Ovary (tissue), 9 donors: ENCODE measurements around the gene MTM1. TPM values are rescaled to one million over a fixed set of nuclear protein-coding genes. Genes with fewer than 3 reads are reported as not detected.

Experiments
- DNase-seq, 5 donors: peaks; one replicate each; pipeline ENCODE4 v3.0.0-alpha.2; 2019 to 2020
- H3K27ac ChIP-seq, 2 donors: fragments of 200-600 bp; one replicate each; pipeline versions ENCODE4 v1.5.1 to v1.8.0; 2019 to 2022
- H3K27me3 ChIP-seq: fragments of 200-600 bp; one replicate; pipeline ENCODE4 v1.8.0; 2022
- H3K36me3 ChIP-seq: fragments of 200-600 bp; sonication (generic); one replicate; pipeline ENCODE4 v1.5.1; 2019
- H3K4me1 ChIP-seq: one replicate; pipeline ENCODE4 v1.8.1; 2013; ENCODE audit warnings: mild to moderate bottlenecking, moderate library complexity; ENCODE audit not compliant: insufficient read depth
- H3K4me3 ChIP-seq: fragments of 200-600 bp; sonication (generic); one replicate; pipeline ENCODE4 v1.5.1; 2017
- H3K9me3 ChIP-seq, 2 donors: fragments of 200-600 bp in 1 of 2; sonication (generic) in 1 of 2; one replicate each; pipeline versions ENCODE4 v1.5.1 to v1.8.1; 2013 to 2019; ENCODE audit warnings: mild to moderate bottlenecking in 1 of 2, moderate library complexity in 1 of 2
- CTCF ChIP-seq, 3 donors: fragments of 450-650 bp in 2 of 3; fragments of 200-600 bp in 1 of 3; IDR thresholded peaks; one replicate each; pipeline versions ENCODE4 v1.5.1 to v1.8.0; 2016 to 2022; ENCODE audit warnings: antibody characterized with exemption in 3 of 3, mild to moderate bottlenecking in 1 of 3
- EP300 ChIP-seq: sonication (generic); formaldehyde crosslinking; IDR thresholded peaks from one replicate; pipeline ENCODE4 v1.6.1; 2017; ENCODE audit warnings: antibody characterized with exemption
- POLR2A ChIP-seq: fragments of 450-650 bp; IDR thresholded peaks from one replicate; pipeline ENCODE4 v1.6.1; 2017; ENCODE audit warnings: antibody characterized with exemption, mild to moderate bottlenecking, moderate library complexity
- WGBS, 3 donors: extraction: QIAGEN DNeasy Blood & Tissue Kit in 1 of 3; methylation state at CpG; one replicate each; pipeline versions ENCODE4 v1.1.5 to v1.1.7; 2013 to 2017; 5-methylcytosine and 5-hydroxymethylcytosine counted together
- intact Hi-C, 4 donors: fragments of 100-400 bp; cut with DNase I; formaldehyde crosslinking; loops; one replicate each; pipeline versions ENCODE4 v1.11.0 to v1.15.1; 2022 to 2023
- polyA plus RNA-seq, 2 donors: library from polyadenylated mRNA; stranded (reverse); fragments of 200-250 nt in 1 of 2; fragments of 350-450 nt in 1 of 2; fragmentation: Illumina TruSeq in 1 of 2; extraction: RNeasy Lipid Tissue Mini Kit (QIAGEN cat#74804) in 1 of 2; gene quantifications; one replicate each; pipeline ENCODE4 v1.2.3, GENCODE V29; 2013 to 2014
- total RNA-seq, 7 donors: library from RNA; depleted of rRNA in 2 of 7; stranded (reverse); fragments of >200 nt in 2 of 7; fragmentation: NEBNext Ultra II Directional in 3 of 7; extraction: Animal tissue kit (Norgen Biotek cat#: 25700) in 3 of 7; gene quantifications; one replicate each; pipeline versions ENCODE4 v1.1.0 to v1.2.4, GENCODE V29; 2016 to 2023
- donor health status: DM: no; HTN: no; CAD: no; lungs with moderate emphysema.
- donor health status: DM: no; HTN: no; CAD: no.
- donor health status: Bipolar disorder and iron deficiency.
- donor health status: DM: yes; HTN: yes; CAD: no.
- donor health status: DM: no; HTN: no; CAD: no.
- donor health status: DM: yes; HTN: yes; CAD: no.

The MTM1 gene
- total and polyA plus RNA-seq, 9 donors, result 8.8 to 28.3 (median 23.4) TPM

GRCh38 chrX:150702966-150703694 lies 134.7 kb downstream of the MTM1 start:
- 69 to 80% (median 77%) methylated on average over 1 of the region's 1 CpG for WGBS, 3 donors
- H3K4me3 ChIP-seq, result no peak overlapping the region
- H3K27me3 ChIP-seq, result no peaks in the 10 kb centered on the region
- no peaks in the 10 kb centered on the region for H3K36me3 ChIP-seq
- H3K4me1 ChIP-seq, result peaks cover 1% of the 10 kb centered on the region
- intact Hi-C loops, result loop anchor here in 1 of 4 donors (10.0 kb wide), 1 partner anchor 338 kb away; the partner anchor contains the start of gene MAMLD1
- H3K27ac ChIP-seq, result no peak overlapping the region
- no peaks in the 10 kb centered on the region for H3K9me3 ChIP-seq
- TF ChIP-seq EP300 (no peak), CTCF (IDR thresholded peaks at IDR 0.05) (no peak), POLR2A (no peak)
- no peak for DNase-seq

GRCh38 chrX:150703695-150703974 lies 135.2 kb downstream of the MTM1 start:
- DNase-seq, result no peak

GRCh38 chrX:150704030-150704613 lies 135.7 kb downstream of the MTM1 start:
- no peak overlapping the region for H3K27ac ChIP-seq
- TF ChIP-seq EP300 (no peak), CTCF (IDR thresholded peaks at IDR 0.05) (no peak), POLR2A (no peak)
- intact Hi-C loops, result loop anchor here in 1 of 4 donors (10.0 kb wide), 1 partner anchor 339 kb away; the partner anchor contains the start of gene MAMLD1
- DNase-seq, result no peak
- H3K36me3 ChIP-seq, result no peaks in the 10 kb centered on the region
- no peak overlapping the region for H3K4me3 ChIP-seq
- WGBS, 3 donors, result 74 to 79% (median 78%) methylated on average over 3 of the region's 3 CpGs
- H3K27me3 ChIP-seq, result no peaks in the 10 kb centered on the region
- peaks cover 1% of the 10 kb centered on the region for H3K4me1 ChIP-seq
- H3K9me3 ChIP-seq, result no peaks in the 10 kb centered on the region

More at GRCh38 chrX:150703695-150703974, 135.2 kb downstream of the MTM1 start:
- intact Hi-C loops, result loop anchor here in 1 of 4 donors (10.0 kb wide), 1 partner anchor 339 kb away; the partner anchor contains the start of gene MAMLD1
- Histone ChIP-seq H3K36me3 (no peaks in the 10 kb centered on the region), H3K4me1 (peaks cover 1% of the 10 kb centered on the region), H3K27me3 (no peaks in the 10 kb centered on the region), H3K27ac (no peak overlapping the region), H3K4me3 (no peak overlapping the region), H3K9me3 (no peaks in the 10 kb centered on the region)
- TF ChIP-seq POLR2A, result no peak
- no peak for TF ChIP-seq CTCF (IDR thresholded peaks at IDR 0.05)
- no peak for TF ChIP-seq EP300

GRCh38 chrX:150712619-150713018 lies 144.2 kb downstream of the MTM1 start:
- TF ChIP-seq EP300 (no peak), CTCF (IDR thresholded peaks at IDR 0.05) (no peak), POLR2A (no peak)
- no peaks in the 10 kb centered on the region for H3K27me3 ChIP-seq
- H3K9me3 ChIP-seq, result no peaks in the 10 kb centered on the region
- no peaks in the 10 kb centered on the region for H3K36me3 ChIP-seq
- H3K27ac ChIP-seq, result no peak overlapping the region
- no peak overlapping the region for H3K4me3 ChIP-seq
- DNase-seq, result no peak
- no peaks in the 10 kb centered on the region for H3K4me1 ChIP-seq
- intact Hi-C loops, result no loop called here
